Ascending aorta (tissue), 2 donors: Measurements from ENCODE around the gene L1CAM. TPM values are rescaled to one million over a fixed set of nuclear protein-coding genes. Genes with fewer than 3 reads are reported as not detected.

ENCODE experiments used
- DNase-seq, 2 donors: peaks; one replicate each; pipeline ENCODE4 v3.0.0-alpha.2; 2019; ENCODE audit warnings: low spot score in 2 of 2
- H3K27ac ChIP-seq, 2 donors: fragments of 200-600 bp; sonication (generic); one replicate each; pipeline ENCODE4 v1.5.1; 2016 to 2017; ENCODE audit warnings: mild to moderate bottlenecking in 1 of 2
- H3K27me3 ChIP-seq: fragments of 200-600 bp; sonication (generic); one replicate; pipeline ENCODE4 v1.5.1; 2017
- H3K36me3 ChIP-seq, 2 donors: fragments of 200-600 bp; sonication (generic); one replicate each; pipeline ENCODE4 v1.5.1; 2016
- H3K4me1 ChIP-seq, 2 donors: fragments of 200-600 bp; sonication (generic); one replicate each; pipeline ENCODE4 v1.5.1; 2016 to 2017; ENCODE audit warnings: mild to moderate bottlenecking in 1 of 2
- H3K4me3 ChIP-seq, 2 donors: fragments of 200-600 bp; sonication (generic); one replicate each; pipeline ENCODE4 v1.5.1; 2016 to 2017; ENCODE audit warnings: mild to moderate bottlenecking in 1 of 2
- H3K9me3 ChIP-seq, 2 donors: fragments of 200-600 bp; sonication (generic); one replicate each; pipeline ENCODE4 v1.5.1; 2016
- intact Hi-C: fragments of 100-400 bp; cut with DNase I; formaldehyde crosslinking; loops from one replicate; pipeline ENCODE4 v1.15.1; 2023
- total RNA-seq: library from RNA; depleted of rRNA; stranded (reverse); fragments of >200 nt; gene quantifications from one replicate; pipeline ENCODE4 v1.1.0, GENCODE V29; 2016
- TF ChIP-seq, protein P1 (sequence below), 3 experiments: fragments of 200-600 bp in 2 of 3; fragments of 450-650 bp in 1 of 3; sonication (generic) in 2 of 3; IDR thresholded peaks; one replicate each; pipeline ENCODE4 v1.5.1; 2016 to 2019; ENCODE audit warnings: antibody characterized with exemption in 3 of 3, mild to moderate bottlenecking in 1 of 3, moderate library complexity in 1 of 3

Gene L1CAM
- total RNA-seq, 1 donor from 2014 or later = 25.8 TPM

DNA sequence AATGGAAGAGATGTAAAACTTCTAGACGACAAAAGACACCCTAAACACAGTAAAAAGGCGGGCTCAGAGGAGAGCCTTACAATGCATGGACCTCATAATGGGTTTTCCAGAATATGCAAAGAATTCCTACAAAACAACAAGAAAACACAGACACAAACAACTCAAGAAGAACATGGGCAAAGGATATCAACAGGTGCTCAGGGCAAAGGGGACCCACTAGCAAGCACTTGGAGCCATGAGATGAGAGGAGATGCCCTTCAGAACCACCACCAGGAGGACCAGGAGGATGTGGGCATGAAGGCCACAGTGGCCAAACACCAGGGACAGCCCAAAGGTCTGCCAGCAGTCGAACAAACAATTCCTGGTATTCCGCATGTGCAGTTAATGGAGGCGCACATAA, 72.8 kb downstream of the L1CAM start:
- H3K27ac ChIP-seq = no peak overlapping the region
- no peaks in the 10 kb centered on the region for H3K9me3 ChIP-seq
- intact Hi-C loops = no loop called here
- DNase-seq = no peak
- no peak overlapping the region for H3K4me3 ChIP-seq
- H3K36me3 ChIP-seq = no peaks in the 10 kb centered on the region
- H3K27me3 ChIP-seq = no peaks in the 10 kb centered on the region
- H3K4me1 ChIP-seq = no peaks in the 10 kb centered on the region
- TF ChIP-seq, protein P1, sequence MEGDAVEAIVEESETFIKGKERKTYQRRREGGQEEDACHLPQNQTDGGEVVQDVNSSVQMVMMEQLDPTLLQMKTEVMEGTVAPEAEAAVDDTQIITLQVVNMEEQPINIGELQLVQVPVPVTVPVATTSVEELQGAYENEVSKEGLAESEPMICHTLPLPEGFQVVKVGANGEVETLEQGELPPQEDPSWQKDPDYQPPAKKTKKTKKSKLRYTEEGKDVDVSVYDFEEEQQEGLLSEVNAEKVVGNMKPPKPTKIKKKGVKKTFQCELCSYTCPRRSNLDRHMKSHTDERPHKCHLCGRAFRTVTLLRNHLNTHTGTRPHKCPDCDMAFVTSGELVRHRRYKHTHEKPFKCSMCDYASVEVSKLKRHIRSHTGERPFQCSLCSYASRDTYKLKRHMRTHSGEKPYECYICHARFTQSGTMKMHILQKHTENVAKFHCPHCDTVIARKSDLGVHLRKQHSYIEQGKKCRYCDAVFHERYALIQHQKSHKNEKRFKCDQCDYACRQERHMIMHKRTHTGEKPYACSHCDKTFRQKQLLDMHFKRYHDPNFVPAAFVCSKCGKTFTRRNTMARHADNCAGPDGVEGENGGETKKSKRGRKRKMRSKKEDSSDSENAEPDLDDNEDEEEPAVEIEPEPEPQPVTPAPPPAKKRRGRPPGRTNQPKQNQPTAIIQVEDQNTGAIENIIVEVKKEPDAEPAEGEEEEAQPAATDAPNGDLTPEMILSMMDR (IDR thresholded peaks at IDR 0.05) = no peak

DNA sequence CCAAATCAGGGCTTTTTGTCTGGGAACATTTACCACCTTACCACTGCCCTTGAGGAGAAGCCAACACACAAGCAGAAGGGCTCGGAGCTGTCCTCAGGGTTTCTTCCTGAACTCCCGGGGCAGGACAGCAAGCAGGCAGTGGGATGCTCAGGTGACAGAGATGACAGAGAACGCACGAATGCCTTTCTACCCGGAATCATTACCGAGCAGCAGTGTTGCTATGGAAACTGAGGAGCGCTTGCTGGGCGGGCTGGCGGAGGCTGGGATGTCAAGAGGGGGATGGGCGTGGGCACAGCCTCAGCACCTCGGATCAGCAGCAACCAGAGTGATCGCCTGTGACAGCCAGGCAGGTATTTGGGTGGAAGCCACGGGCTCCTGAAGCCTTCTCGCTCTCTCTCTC, 73.8 kb downstream of the L1CAM start:
- no peak for DNase-seq
- no peaks in the 10 kb centered on the region for H3K27me3 ChIP-seq
- no peaks in the 10 kb centered on the region for H3K36me3 ChIP-seq
- intact Hi-C loops = no loop called here
- TF ChIP-seq, protein P1 (IDR thresholded peaks at IDR 0.05) = no peak
- no peaks in the 10 kb centered on the region for H3K4me1 ChIP-seq
- H3K9me3 ChIP-seq = no peaks in the 10 kb centered on the region
- no peak overlapping the region for H3K4me3 ChIP-seq
- H3K27ac ChIP-seq = no peak overlapping the region

Other genes starting within 250 kb of the L1CAM start
- gene DUSP9, start 239.0 kb downstream of the L1CAM start, total RNA-seq = not detected
- gene PNCK, start 212.4 kb downstream of the L1CAM start, total RNA-seq = 1.4 TPM
- gene SLC6A8, start 198.2 kb downstream of the L1CAM start, total RNA-seq = 44.2 TPM
- gene BCAP31, start 161.8 kb downstream of the L1CAM start, total RNA-seq = 63.0 TPM
- 14.7 TPM for gene ABCD1, start 161.3 kb downstream of the L1CAM start, total RNA-seq
- 99.1 TPM for gene PLXNB3, start 121.9 kb downstream of the L1CAM start, total RNA-seq
- gene SRPK3, start 105.1 kb downstream of the L1CAM start, total RNA-seq = 4.5 TPM
- 351 TPM for gene IDH3G, start 91.8 kb downstream of the L1CAM start, total RNA-seq
- gene SSR4, start 91.5 kb downstream of the L1CAM start, total RNA-seq = 331 TPM
- gene PDZD4, start 55.6 kb downstream of the L1CAM start, total RNA-seq = 23.2 TPM
- 4.8 TPM for gene AVPR2, start 18.5 kb upstream of the L1CAM start, total RNA-seq
- 94.3 TPM for gene ARHGAP4, start 40.1 kb upstream of the L1CAM start, total RNA-seq
- 155 TPM for gene NAA10, start 48.9 kb upstream of the L1CAM start, total RNA-seq
- 15.5 TPM for gene RENBP, start 58.5 kb upstream of the L1CAM start, total RNA-seq
- 91.4 TPM for gene HCFC1, start 85.6 kb upstream of the L1CAM start, total RNA-seq
- gene TMEM187, start 86.6 kb upstream of the L1CAM start, total RNA-seq = 4.4 TPM
- 105 TPM for gene IRAK1, start 133.7 kb upstream of the L1CAM start, total RNA-seq
- 65.7 TPM for gene MECP2, start 211.5 kb upstream of the L1CAM start, total RNA-seq